ENCODE results near the gene RIBC2.

GRCh38 chr22:45429424-45429823 lies 15.9 kb downstream of the RIBC2 start:
- TF ChIP-seq CTCF (IDR thresholded peaks at IDR 0.05) (no peak), POLR2A (IDR thresholded peaks at IDR 0.05) (no peak)

Data from body of pancreas (tissue), 4 donors.